HepG2 (cell line): ENCODE results near the gene EXPH5. TPM values are rescaled to one million over a fixed set of nuclear protein-coding genes. Genes with fewer than 3 reads are reported as not detected.

Experiments used
- BATF2 ChIP-seq: sonication (generic); formaldehyde crosslinking; IDR thresholded peaks from 2 replicates; pipeline ENCODE4 v1.8.0; 2022; ENCODE audit warnings: mild to moderate bottlenecking, missing genetic modification reagents, moderate library complexity
- FOXC1 ChIP-seq: sonication (generic); formaldehyde crosslinking; IDR thresholded peaks from 2 replicates; pipeline ENCODE4 v1.8.0; 2022; ENCODE audit warnings: mild to moderate bottlenecking, missing genetic modification reagents, borderline replicate concordance
- MED1 ChIP-seq: sonication (generic); formaldehyde crosslinking; IDR thresholded peaks from 2 replicates; pipeline ENCODE4 v1.4.0; 2020; ENCODE audit warnings: missing genetic modification reagents
- REST ChIP-seq, 2 experiments: IDR thresholded peaks; 2 replicates each; pipeline ENCODE4 v1.6.1; 2011 to 2012; ENCODE audit warnings: low read length in 2 of 2, borderline replicate concordance in 1 of 2, low read depth in 1 of 2, mild to moderate bottlenecking in 1 of 2, moderate library complexity in 1 of 2
- SP2 ChIP-seq: sonication (generic); formaldehyde crosslinking; IDR thresholded peaks from 2 replicates; pipeline ENCODE4 v1.5.1; 2020; ENCODE audit warnings: mild to moderate bottlenecking, missing genetic modification reagents
- ZFP91 ChIP-seq: sonication (generic); formaldehyde crosslinking; IDR thresholded peaks from 2 replicates; pipeline ENCODE4 v1.9.0; 2022; ENCODE audit warnings: missing genetic modification reagents, mild to moderate bottlenecking, borderline replicate concordance
- ZNF142 ChIP-seq: sonication (generic); formaldehyde crosslinking; IDR thresholded peaks from 2 replicates; pipeline ENCODE4 v1.4.0; 2020; ENCODE audit warnings: missing genetic modification reagents
- ZNF577 ChIP-seq: sonication (generic); formaldehyde crosslinking; IDR thresholded peaks from 2 replicates; pipeline ENCODE4 v1.4.0; 2020; ENCODE audit warnings: mild to moderate bottlenecking, low read depth, missing genetic modification reagents, borderline replicate concordance
- ZNF619 ChIP-seq: sonication (generic); formaldehyde crosslinking; IDR thresholded peaks from 2 replicates; pipeline ENCODE4 v1.4.0; 2020; ENCODE audit warnings: mild to moderate bottlenecking, missing genetic modification reagents
- ZNF746 ChIP-seq: sonication (generic); formaldehyde crosslinking; IDR thresholded peaks from 2 replicates; pipeline ENCODE4 v1.8.0; 2022; ENCODE audit warnings: mild to moderate bottlenecking, missing genetic modification reagents
- ZNF891 ChIP-seq: sonication (generic); formaldehyde crosslinking; IDR thresholded peaks from 2 replicates; pipeline ENCODE4 v1.5.0; 2020; ENCODE audit warnings: mild to moderate bottlenecking, missing genetic modification reagents
- polyA plus RNA-seq, 8 experiments: library from polyadenylated mRNA; depleted of rRNA in 3 of 8; stranded (reverse) in 7 of 8; unstranded in 1 of 8; fragments of >200 nt; fragmentation: Illumina TruSeq in 4 of 8; extraction: Trizol in 4 of 8; gene quantifications; 2 replicates each; pipeline versions ENCODE4 v1.2.1 to v1.2.3, GENCODE V29; 2011 to 2016; ENCODE audit warnings: low read depth in 4 of 8, missing spikeins in 1 of 8, mixed read lengths in 1 of 8; ENCODE audit not compliant: insufficient read depth in 1 of 8
- total RNA-seq, 5 experiments: library from RNA; depleted of rRNA; stranded (reverse); fragments of >200 nt; fragmentation: Illumina TruSeq; extraction: Trizol; gene quantifications; 2 replicates each; pipeline ENCODE4 v1.2.3, GENCODE V29; 2016; ENCODE audit warnings: low read depth in 1 of 5
- TF ChIP-seq, protein P1 (sequence below): sonication (generic); formaldehyde crosslinking; IDR thresholded peaks from 2 replicates; pipeline ENCODE4 v1.5.1; 2020; ENCODE audit warnings: missing genetic modification reagents, mild to moderate bottlenecking, borderline replicate concordance

The EXPH5 gene
- total and polyA plus RNA-seq, 2 of the 13 experiments (the other 11 are each of a cell fraction or from before 2014, with no cell fraction given) = under 0.01 to 0.02 TPM

DNA sequence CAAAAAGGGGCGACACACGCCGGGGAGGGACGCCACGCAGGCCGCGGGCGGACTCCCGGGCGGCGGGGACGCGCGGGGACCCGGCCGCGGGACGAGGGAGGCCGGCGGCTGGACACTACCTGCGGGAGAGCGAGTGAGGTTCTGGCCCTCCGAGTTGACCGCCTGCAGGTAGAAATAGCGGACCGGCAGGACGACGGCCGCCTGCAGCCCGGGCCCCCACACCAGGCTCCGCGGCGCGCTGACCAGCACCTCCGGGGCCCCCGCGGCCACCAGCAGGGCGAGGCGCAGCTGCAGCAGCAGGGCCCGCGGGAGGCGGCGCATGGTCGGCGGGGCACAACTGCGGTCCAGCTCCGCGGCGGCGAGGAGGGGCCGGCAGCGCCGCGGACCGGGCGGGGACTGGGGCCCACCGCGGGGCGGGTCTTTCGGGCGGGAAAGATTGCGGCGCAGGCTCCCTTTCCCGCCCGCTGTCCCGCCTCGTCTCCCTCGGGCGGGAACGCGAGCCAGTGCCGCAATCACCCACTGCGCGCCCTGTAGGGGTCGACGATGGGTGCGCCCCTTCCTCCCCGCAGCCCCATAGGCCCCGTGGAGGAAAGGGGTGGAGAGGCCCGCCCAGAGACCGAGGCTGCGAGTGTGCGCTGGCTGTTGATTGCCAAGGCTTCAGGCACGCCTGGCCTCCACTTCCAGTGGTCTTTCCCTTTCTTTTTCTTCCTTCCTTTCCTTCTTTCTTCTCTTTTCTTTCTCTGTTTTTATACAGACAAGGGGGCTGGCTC is 95.3 kb downstream of the EXPH5 start, which contains the start of gene POGLUT3 (continued):
- TF ChIP-seq, protein P1, sequence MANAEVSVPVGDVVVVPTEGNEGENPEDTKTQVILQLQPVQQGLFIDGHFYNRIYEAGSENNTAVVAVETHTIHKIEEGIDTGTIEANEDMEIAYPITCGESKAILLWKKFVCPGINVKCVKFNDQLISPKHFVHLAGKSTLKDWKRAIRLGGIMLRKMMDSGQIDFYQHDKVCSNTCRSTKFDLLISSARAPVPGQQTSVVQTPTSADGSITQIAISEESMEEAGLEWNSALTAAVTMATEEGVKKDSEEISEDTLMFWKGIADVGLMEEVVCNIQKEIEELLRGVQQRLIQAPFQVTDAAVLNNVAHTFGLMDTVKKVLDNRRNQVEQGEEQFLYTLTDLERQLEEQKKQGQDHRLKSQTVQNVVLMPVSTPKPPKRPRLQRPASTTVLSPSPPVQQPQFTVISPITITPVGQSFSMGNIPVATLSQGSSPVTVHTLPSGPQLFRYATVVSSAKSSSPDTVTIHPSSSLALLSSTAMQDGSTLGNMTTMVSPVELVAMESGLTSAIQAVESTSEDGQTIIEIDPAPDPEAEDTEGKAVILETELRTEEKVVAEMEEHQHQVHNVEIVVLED = 0 out of 2 replicates have a peak, but pooled peaks have one; percentile 5
- TF ChIP-seq ZFP91 (CRISPR knock-in tag) = peak; percentile 76
- peak; percentile 28; the same call in 1 of the 2 replicates for TF ChIP-seq SP2 (CRISPR knock-in tag)
- peak; percentile 37; the same call in 1 of the 2 replicates for TF ChIP-seq ZNF891 (CRISPR knock-in tag)
- peak; percentile 92; the same call in 1 of the 2 replicates for TF ChIP-seq ZNF142 (CRISPR knock-in tag)
- TF ChIP-seq MED1 = peak; percentile 24
- no peak; the same call in 1 of the 2 replicates for TF ChIP-seq ZNF746 (CRISPR knock-in tag)
- TF ChIP-seq ZNF619 (CRISPR knock-in tag) = no peak
- TF ChIP-seq FOXC1 (CRISPR knock-in tag) = peak; percentile 74
- peak in 1 of 2 experiments; percentile 19; a peak in 1 of 4 replicates for TF ChIP-seq REST (IDR thresholded peaks at IDR 0.05; ENCODE audit: borderline replicate concordance in 1 of 2, low read depth in 1 of 2, low read length in 2 of 2)
- TF ChIP-seq ZNF577 (CRISPR knock-in tag) = no peak
- TF ChIP-seq BATF2 (CRISPR knock-in tag) = peak; percentile 45; the same call in 1 of the 2 replicates
